Natural killer cell (primary cell): ENCODE data around the gene ACADL. TPM values are rescaled to one million over a fixed set of nuclear protein-coding genes. Genes with fewer than 3 reads are reported as not detected.

Experiments used
- ATAC-seq, 3 donors: fragments of 150-1000 bp in 2 of 3; fragments of 200-7000 bp in 1 of 3; cut with Tn5 transposase; 1 replicate in 1 of 3; 2 replicates in 2 of 3; pipeline ENCODE4 v1.10.0; 2021; ENCODE audit warnings: mild to moderate bottlenecking in 2 of 3, moderate library complexity in 2 of 3
- DNase-seq, 2 donors: peaks; one replicate each; pipeline versions ENCODE4 v3.0.0 to v3.0.0-alpha.2; 2013 to 2021; ENCODE audit warnings: mixed read lengths in 1 of 2
- H3K27ac ChIP-seq: one replicate; pipeline ENCODE4 v1.5.1; 2013; ENCODE audit warnings: mild to moderate bottlenecking, low read length
- H3K27me3 ChIP-seq: one replicate; pipeline ENCODE4 v1.6.1; 2013; ENCODE audit warnings: low read length; ENCODE audit not compliant: control insufficient read depth, insufficient read depth
- H3K36me3 ChIP-seq: one replicate; pipeline ENCODE4 v1.6.1; 2013; ENCODE audit warnings: low read length; ENCODE audit not compliant: control insufficient read depth, insufficient read depth
- H3K4me1 ChIP-seq: one replicate; pipeline ENCODE4 v1.6.1; 2013; ENCODE audit warnings: low read length; ENCODE audit not compliant: control insufficient read depth, insufficient read depth
- H3K4me3 ChIP-seq: one replicate; pipeline ENCODE4 v1.5.1; 2013; ENCODE audit warnings: low read length
- H3K9me3 ChIP-seq: one replicate; pipeline ENCODE4 v1.6.1; 2013; ENCODE audit warnings: low read length; ENCODE audit not compliant: control insufficient read depth, insufficient read depth
- H3K27ac Mint-ChIP-seq, 2 donors: one replicate each; pipeline ENCODE4 v1.8.0; 2022; ENCODE audit warnings: mild to moderate bottlenecking in 2 of 2, mixed read lengths in 2 of 2, moderate library complexity in 1 of 2
- H3K27me3 Mint-ChIP-seq, 2 donors: one replicate each; pipeline ENCODE4 v1.8.0; 2022; ENCODE audit warnings: low read depth in 2 of 2, mixed read lengths in 2 of 2
- H3K36me3 Mint-ChIP-seq: one replicate; pipeline ENCODE4 v1.8.0; 2022; ENCODE audit warnings: mixed read lengths
- H3K4me1 Mint-ChIP-seq, 2 donors: one replicate each; pipeline ENCODE4 v1.8.0; 2022; ENCODE audit warnings: mixed read lengths in 2 of 2
- H3K4me3 Mint-ChIP-seq: one replicate; pipeline ENCODE4 v1.8.0; 2022; ENCODE audit warnings: mild to moderate bottlenecking, moderate library complexity, mixed read lengths
- H3K9me3 Mint-ChIP-seq, 2 donors: one replicate each; pipeline ENCODE4 v1.8.0; 2022; ENCODE audit warnings: mixed read lengths in 2 of 2
- CTCF ChIP-seq: fragments of 200-600 bp; IDR thresholded peaks from one replicate; pipeline ENCODE4 v1.8.0; 2022; ENCODE audit warnings: antibody characterized with exemption
- WGBS: methylation state at CpG from one replicate; pipeline ENCODE4 v1.1.7; 2013; ENCODE audit warnings: missing lambda C conversion rate; ENCODE audit not compliant: insufficient coverage; 5-methylcytosine and 5-hydroxymethylcytosine counted together
- intact Hi-C: fragments of 100-400 bp; cut with micrococcal nuclease; formaldehyde crosslinking; loops from one replicate; pipeline ENCODE4 v1.14.2; 2022
- total RNA-seq, 4 donors: library from RNA; stranded (reverse); fragments of 120-200 nt in 1 of 4; gene quantifications; one replicate each; pipeline versions ENCODE4 v1.2.3 to v1.2.4, GENCODE V29; 2013 to 2022

The ACADL gene
- total RNA-seq, 3 donors from 2014 or later (not counting 1 experiment from before 2014, with no cell fraction given), result not detected

- no peak overlapping the region for H3K27ac ChIP-seq
- WGBS, result 92% methylated on average over 4 of the region's 4 CpGs
- peaks cover 29 to 50% of the 10 kb centered on the region in 2 donors for H3K27me3 Mint-ChIP-seq
- H3K36me3 Mint-ChIP-seq, result no peaks in the 10 kb centered on the region
- no peak overlapping the region for H3K4me3 Mint-ChIP-seq
- DNase-seq, result no peak
- H3K9me3 ChIP-seq, result no peaks in the 10 kb centered on the region
- no peak for ATAC-seq
- no peaks in the 10 kb centered on the region for H3K9me3 Mint-ChIP-seq
- H3K4me1 Mint-ChIP-seq, result peaks cover 0 to 4% of the 10 kb centered on the region in 2 donors
- peaks cover 3% of the 10 kb centered on the region for H3K4me1 ChIP-seq
- TF ChIP-seq CTCF, result no peak
- intact Hi-C loops, result no loop called here
- H3K27ac Mint-ChIP-seq, result no peak overlapping the region
- H3K36me3 ChIP-seq, result no peaks in the 10 kb centered on the region
- H3K4me3 ChIP-seq, result no peak overlapping the region
- H3K27me3 ChIP-seq, result peaks cover 10% of the 10 kb centered on the region
Observed at GRCh38 chr2:210227290-210228088, 2.2 kb upstream of the ACADL start.

GRCh38 chr2:210226223-210226622 is 976 bp upstream of the ACADL start:
- DNase-seq, result no peak
- no peak for ATAC-seq
- Mint-ChIP-seq H3K9me3 (no peaks in the 10 kb centered on the region), H3K36me3 (no peaks in the 10 kb centered on the region), H3K4me1 (peaks cover 0 to 4% of the 10 kb centered on the region in 2 donors), H3K27ac (no peak overlapping the region), H3K4me3 (no peak overlapping the region), H3K27me3 (peaks cover 36 to 51% of the 10 kb centered on the region in 2 donors)
- Histone ChIP-seq H3K27me3 (peaks cover 15% of the 10 kb centered on the region), H3K4me3 (no peak overlapping the region), H3K4me1 (peaks cover 3% of the 10 kb centered on the region), H3K9me3 (no peaks in the 10 kb centered on the region), H3K36me3 (no peaks in the 10 kb centered on the region), H3K27ac (no peak overlapping the region)
- intact Hi-C loops, result no loop called here
- no CpG with 5 or more reads among the region's 2 CpGs for WGBS
- no peak for TF ChIP-seq CTCF

- no peak for TF ChIP-seq CTCF
- DNase-seq (no peak), ATAC-seq (peak in 1 of 3 donors; percentile 30)
- peaks cover 30 to 51% of the 10 kb centered on the region in 2 donors for H3K27me3 Mint-ChIP-seq
- no peak overlapping the region for H3K4me3 Mint-ChIP-seq
- Histone ChIP-seq H3K9me3 (no peaks in the 10 kb centered on the region), H3K27ac (no peak overlapping the region), H3K4me3 (no peak overlapping the region), H3K36me3 (no peaks in the 10 kb centered on the region), H3K27me3 (peaks cover 21% of the 10 kb centered on the region), H3K4me1 (peaks cover 3% of the 10 kb centered on the region)
- intact Hi-C loops, result no loop called here
- H3K27ac Mint-ChIP-seq, result no peak overlapping the region
- peaks cover 0 to 4% of the 10 kb centered on the region in 2 donors for H3K4me1 Mint-ChIP-seq
- 11% methylated on average over 24 of the region's 24 CpGs for WGBS
- H3K36me3 Mint-ChIP-seq, result no peaks in the 10 kb centered on the region
- H3K9me3 Mint-ChIP-seq, result no peaks in the 10 kb centered on the region
Observed at GRCh38 chr2:210224591-210224940, 681 bp downstream of the ACADL start.

GRCh38 chr2:210215120-210215519 is 10.1 kb downstream of the ACADL start:
- intact Hi-C loops, result no loop called here
- Histone ChIP-seq H3K4me1 (no peaks in the 10 kb centered on the region), H3K36me3 (no peaks in the 10 kb centered on the region), H3K27ac (no peak overlapping the region), H3K9me3 (no peaks in the 10 kb centered on the region), H3K27me3 (no peaks in the 10 kb centered on the region), H3K4me3 (no peak overlapping the region)
- WGBS, result 4% methylated on average over 1 of the region's 1 CpG
- Mint-ChIP-seq H3K4me3 (no peak overlapping the region), H3K4me1 (no peaks in the 10 kb centered on the region), H3K27me3 (peaks cover 7 to 10% of the 10 kb centered on the region in 2 donors), H3K9me3 (no peaks in the 10 kb centered on the region), H3K36me3 (no peaks in the 10 kb centered on the region), H3K27ac (no peak overlapping the region)
- DNase-seq (no peak), ATAC-seq (no peak)
- TF ChIP-seq CTCF, result no peak
